ENCODE measurements around the gene SNX8. TPM values are rescaled to one million over a fixed set of nuclear protein-coding genes. Genes with fewer than 3 reads are reported as not detected.

The SNX8 gene
- total RNA-seq, 2 donors from 2014 or later = 34.2 to 35.9 TPM

- DNase-seq (ENCODE audit: low spot score) = no peak
- intact Hi-C loops (cut with DNase I) = no loop called here
These were observed 59.7 kb downstream of the SNX8 start for GRCh38 chr7:2254429-2255144.

GRCh38 chr7:2253525-2254244, 60.6 kb downstream of the SNX8 start:
- intact Hi-C loops (cut with DNase I) = no loop called here
- DNase-seq (ENCODE audit: low spot score) = no peak

- no peak for DNase-seq (ENCODE audit: low spot score)
- intact Hi-C loops (cut with DNase I) = no loop called here
These were observed 61.2 kb downstream of the SNX8 start for GRCh38 chr7:2253021-2253420.

- no peak for DNase-seq (ENCODE audit: low spot score)
- intact Hi-C loops (cut with DNase I) = no loop called here
These were observed 62.1 kb downstream of the SNX8 start for GRCh38 chr7:2251841-2252771.

- no peak for DNase-seq (ENCODE audit: low spot score)
- intact Hi-C loops (cut with DNase I) = no loop called here
These were observed 62.9 kb downstream of the SNX8 start for GRCh38 chr7:2251381-2251780.

- intact Hi-C loops (cut with DNase I) = loop anchor here in 1 of 2 donors (10.0 kb wide), 1 partner anchor 65 kb away; the partner anchor contains the start of gene SNX8
- DNase-seq (ENCODE audit: low spot score) = no peak
These were observed 64.4 kb downstream of the SNX8 start for GRCh38 chr7:2249744-2250323.

- intact Hi-C loops (cut with DNase I) = loop anchor here in 1 of 2 donors (10.0 kb wide), 1 partner anchor 66 kb away; the partner anchor contains the start of gene SNX8
- DNase-seq (ENCODE audit: low spot score) = peak; percentile 92
These were observed 65.1 kb downstream of the SNX8 start for GRCh38 chr7:2248984-2249694.

GRCh38 chr7:2247141-2247995, 66.9 kb downstream of the SNX8 start:
- intact Hi-C loops (cut with DNase I) = loop anchor here in 1 of 2 donors (10.0 kb wide), 1 partner anchor 67 kb away; the partner anchor contains the start of gene SNX8
- no peak for DNase-seq (ENCODE audit: low spot score)

GRCh38 chr7:2245883-2246675, 68.2 kb downstream of the SNX8 start:
- intact Hi-C loops (cut with DNase I) = loop anchor here in 1 of 2 donors (10.0 kb wide), 1 partner anchor 69 kb away; the partner anchor contains the start of gene SNX8
- DNase-seq (ENCODE audit: low spot score) = no peak

- no peak for DNase-seq (ENCODE audit: low spot score)
- intact Hi-C loops (cut with DNase I) = loop anchor here in 1 of 2 donors (10.0 kb wide), 1 partner anchor 70 kb away; the partner anchor contains the start of gene SNX8
These were observed 69.7 kb downstream of the SNX8 start for GRCh38 chr7:2244404-2244995.

GRCh38 chr7:2243458-2243857, 70.8 kb downstream of the SNX8 start:
- DNase-seq (ENCODE audit: low spot score) = no peak
- intact Hi-C loops (cut with DNase I) = loop anchor here in 1 of 2 donors (10.0 kb wide), 1 partner anchor 71 kb away; the partner anchor contains the start of gene SNX8

GRCh38 chr7:2242541-2243429, 71.5 kb downstream of the SNX8 start:
- intact Hi-C loops (cut with DNase I) = loop anchor here in 1 of 2 donors (10.0 kb wide), 1 partner anchor 72 kb away; the partner anchor contains the start of gene SNX8
- DNase-seq (ENCODE audit: low spot score) = no peak

- intact Hi-C loops (cut with DNase I) = loop anchor here in 1 of 2 donors (10.0 kb wide), 1 partner anchor 73 kb away; the partner anchor contains the start of gene SNX8
These were observed 72.4 kb downstream of the SNX8 start, which contains the start of the genes MRM2 and NUDT1 for GRCh38 chr7:2241580-2242540. Gene MRM2, minus strand, starts transcription at chr7:2242205. Its CDS starts 36 bp downstream, at chr7:2242169. Gene NUDT1, plus strand, starts transcription at chr7:2242226. Its CDS starts 2,349 bp downstream, at chr7:2244575.

GRCh38 chr7:2239242-2239641, 75.0 kb downstream of the SNX8 start:
- intact Hi-C loops (cut with DNase I) = no loop called here
- DNase-seq (ENCODE audit: low spot score) = no peak

More at GRCh38 chr7:2241580-2242540, 72.4 kb downstream of the SNX8 start, which contains the start of the genes MRM2 and NUDT1:
- DNase-seq (ENCODE audit: low spot score) = peak; percentile 94

All from posterior vena cava (tissue), 2 donors.